ENCODE data around the gene ZBTB7C. TPM values are rescaled to one million over a fixed set of nuclear protein-coding genes. Genes with fewer than 3 reads are reported as not detected.

Gene ZBTB7C
- total and polyA plus RNA-seq, 8 donors = 3.0 to 47.8 (median 19.3) TPM

- H3K4me3 ChIP-seq = no peak overlapping the region
- H3K27me3 ChIP-seq = peaks cover 0 to 13% (median 0%) of the 10 kb centered on the region in 3 donors
- no peaks in the 10 kb centered on the region for H3K36me3 ChIP-seq
- WGBS, 5 donors = 47 to 57% (median 51%) methylated on average over 7 of the region's 7 CpGs
- no peaks in the 10 kb centered on the region for H3K9me3 ChIP-seq
- peak overlapping the region in 1 of 5 donors; percentile 0 for H3K27ac ChIP-seq
- intact Hi-C loops (cut with DNase I; ENCODE audit: low total_unique reads) = no loop called here
- DNase-seq = no peak
- no peak for TF ChIP-seq EP300 (IDR thresholded peaks at IDR 0.05)
- no peak for TF ChIP-seq POLR2A (IDR thresholded peaks at IDR 0.05)
- peaks cover 5 to 8% (median 7%) of the 10 kb centered on the region in 4 donors for H3K4me1 ChIP-seq
These were observed 34.6 kb downstream of the ZBTB7C start for GRCh38 chr18:48374423-48375149.

DNA sequence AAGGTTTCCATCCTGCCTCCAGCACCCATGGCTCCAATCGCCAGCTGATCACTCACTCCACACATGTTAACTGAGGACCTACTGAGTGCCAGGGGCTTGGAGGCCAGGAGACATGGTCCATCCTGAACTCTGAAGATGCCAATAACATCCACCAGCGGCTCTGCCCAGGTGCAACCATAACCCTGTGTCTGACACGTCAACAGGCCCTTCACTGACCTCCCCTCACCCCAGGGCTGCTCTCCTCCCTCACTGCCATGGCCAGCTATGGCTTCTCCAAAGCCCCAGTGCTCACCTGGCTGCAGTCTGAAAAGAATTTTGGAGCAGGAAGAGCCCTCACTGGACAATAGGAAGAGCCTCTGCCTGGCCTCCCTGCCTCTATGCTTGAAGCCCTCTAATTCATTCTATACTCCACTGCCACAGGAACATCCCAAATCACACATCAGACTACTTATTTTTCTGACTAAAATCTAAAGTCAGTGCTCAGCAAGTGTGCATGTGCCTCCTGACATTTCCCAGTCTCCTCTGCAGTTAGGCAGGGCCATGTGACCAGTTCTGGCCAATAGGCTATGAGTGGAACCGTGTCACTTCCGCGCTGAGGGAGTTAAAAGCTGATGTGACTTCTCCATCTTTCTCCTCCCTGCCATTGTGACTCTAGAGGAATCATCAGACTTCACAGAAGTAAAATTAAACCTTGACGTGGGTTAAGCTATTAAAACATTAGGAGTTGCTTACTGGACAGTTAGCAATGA, 37.2 kb downstream of the ZBTB7C start:
- no peak for TF ChIP-seq CTCF (IDR thresholded peaks at IDR 0.05)
- no peak for TF ChIP-seq EP300 (IDR thresholded peaks at IDR 0.05)
- TF ChIP-seq POLR2A (IDR thresholded peaks at IDR 0.05) = no peak
- TF ChIP-seq POLR2AphosphoS5 (IDR thresholded peaks at IDR 0.05) = no peak
- no peaks in the 10 kb centered on the region for H3K9me3 ChIP-seq
- peaks cover 0 to 13% (median 0%) of the 10 kb centered on the region in 3 donors for H3K27me3 ChIP-seq
- H3K27ac ChIP-seq = no peak overlapping the region
- no peaks in the 10 kb centered on the region for H3K36me3 ChIP-seq
- 90 to 98% (median 95%) methylated on average over 7 of the region's 7 CpGs for WGBS, 5 donors
- DNase-seq = no peak
- H3K4me3 ChIP-seq = no peak overlapping the region
- peaks cover 5 to 8% (median 7%) of the 10 kb centered on the region in 4 donors for H3K4me1 ChIP-seq
- intact Hi-C loops (cut with DNase I; ENCODE audit: low total_unique reads) = no loop called here

GRCh38 chr18:48367557-48367956, 41.6 kb downstream of the ZBTB7C start:
- peaks cover 0 to 10% (median 3%) of the 10 kb centered on the region in 4 donors for H3K9me3 ChIP-seq
- WGBS, 5 donors = 72 to 75% (median 73%) methylated on average over 3 to 4 of the region's 4 CpGs
- intact Hi-C loops (cut with DNase I; ENCODE audit: low total_unique reads) = no loop called here
- no peak for TF ChIP-seq POLR2AphosphoS5 (IDR thresholded peaks at IDR 0.05)
- no peak for TF ChIP-seq POLR2A (IDR thresholded peaks at IDR 0.05)
- no peak for TF ChIP-seq CTCF (IDR thresholded peaks at IDR 0.05)
- TF ChIP-seq EP300 (IDR thresholded peaks at IDR 0.05) = no peak
- no peak overlapping the region for H3K27ac ChIP-seq
- no peak overlapping the region for H3K4me3 ChIP-seq
- H3K4me1 ChIP-seq = no peaks in the 10 kb centered on the region
- no peaks in the 10 kb centered on the region for H3K36me3 ChIP-seq
- H3K27me3 ChIP-seq = no peaks in the 10 kb centered on the region
- no peak for DNase-seq

DNA sequence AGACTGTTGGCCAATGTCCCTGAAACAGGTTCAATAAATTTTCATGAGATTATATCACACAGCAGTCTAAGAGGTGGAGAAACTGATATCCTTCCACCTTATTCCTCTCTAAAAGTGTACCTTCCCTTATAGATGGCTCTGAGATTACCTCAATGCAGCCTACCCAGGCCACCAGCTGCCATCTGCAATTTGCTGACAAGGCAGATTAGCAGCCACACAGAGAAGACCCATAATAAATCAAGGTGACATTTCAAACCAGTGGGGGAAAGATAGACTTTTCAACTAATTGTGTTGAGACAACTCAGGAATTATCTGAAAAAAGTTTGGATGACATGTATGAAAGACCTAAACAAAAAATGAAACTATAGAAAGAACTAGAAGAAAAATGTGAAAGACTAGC, 43.2 kb downstream of the ZBTB7C start:
- Histone ChIP-seq H3K9me3 (peaks cover 0 to 10% (median 3%) of the 10 kb centered on the region in 4 donors), H3K4me1 (no peaks in the 10 kb centered on the region), H3K27me3 (no peaks in the 10 kb centered on the region), H3K27ac (no peak overlapping the region), H3K4me3 (no peak overlapping the region), H3K36me3 (no peaks in the 10 kb centered on the region)
- DNase-seq = no peak
- intact Hi-C loops (cut with DNase I; ENCODE audit: low total_unique reads) = no loop called here
- TF ChIP-seq POLR2AphosphoS5 (IDR thresholded peaks at IDR 0.05) (no peak), POLR2A (IDR thresholded peaks at IDR 0.05) (no peak), EP300 (IDR thresholded peaks at IDR 0.05) (no peak), CTCF (IDR thresholded peaks at IDR 0.05) (no peak)
